Endothelial cell (in vitro differentiated cells): ENCODE results near the gene FAM89B. TPM values are rescaled to one million over a fixed set of nuclear protein-coding genes. Genes with fewer than 3 reads are reported as not detected.

ENCODE experiments used
- DNase-seq: peaks from one replicate; pipeline ENCODE4 v3.0.0; 2021; ENCODE audit warnings: low spot score
- H3K27ac Mint-ChIP-seq: one replicate; pipeline ENCODE4 v1.8.0; 2021; ENCODE audit warnings: mixed read lengths, inconsistent platforms; ENCODE audit not compliant: unreplicated experiment
- H3K27me3 Mint-ChIP-seq: one replicate; pipeline ENCODE4 v1.8.0; 2021; ENCODE audit warnings: mild to moderate bottlenecking, moderate library complexity, mixed read lengths, inconsistent platforms; ENCODE audit not compliant: unreplicated experiment
- H3K36me3 Mint-ChIP-seq: one replicate; pipeline ENCODE4 v1.8.0; 2021; ENCODE audit warnings: mild to moderate bottlenecking, low read depth, mixed read lengths, inconsistent platforms; ENCODE audit not compliant: unreplicated experiment
- H3K4me1 Mint-ChIP-seq: one replicate; pipeline ENCODE4 v1.8.0; 2021; ENCODE audit warnings: mild to moderate bottlenecking, mixed read lengths, inconsistent platforms; ENCODE audit not compliant: unreplicated experiment
- H3K4me3 Mint-ChIP-seq: one replicate; pipeline ENCODE4 v1.8.0; 2021; ENCODE audit warnings: mild to moderate bottlenecking, mixed read lengths, inconsistent platforms; ENCODE audit not compliant: unreplicated experiment
- H3K9me3 Mint-ChIP-seq: one replicate; pipeline ENCODE4 v1.8.0; 2021; ENCODE audit warnings: mixed read lengths, inconsistent platforms; ENCODE audit not compliant: unreplicated experiment
- total RNA-seq: library from RNA; stranded (reverse); fragmentation: NEBNext Ultra II Directional; extraction: Animal tissue kit (Norgen Biotek cat#: 25700); gene quantifications from one replicate; pipeline ENCODE4 v1.2.1, GENCODE V29; 2021; ENCODE audit not compliant: unreplicated experiment
- TF ChIP-seq, protein P1 (sequence below): fragments of 200-600 bp; sonication (generic); IDR thresholded peaks from one replicate; pipeline ENCODE4 v1.5.0; 2021; ENCODE audit warnings: antibody characterized with exemption; ENCODE audit not compliant: unreplicated experiment

Gene FAM89B
- total RNA-seq, 1 donor from 2014 or later: 44.7 TPM

DNA sequence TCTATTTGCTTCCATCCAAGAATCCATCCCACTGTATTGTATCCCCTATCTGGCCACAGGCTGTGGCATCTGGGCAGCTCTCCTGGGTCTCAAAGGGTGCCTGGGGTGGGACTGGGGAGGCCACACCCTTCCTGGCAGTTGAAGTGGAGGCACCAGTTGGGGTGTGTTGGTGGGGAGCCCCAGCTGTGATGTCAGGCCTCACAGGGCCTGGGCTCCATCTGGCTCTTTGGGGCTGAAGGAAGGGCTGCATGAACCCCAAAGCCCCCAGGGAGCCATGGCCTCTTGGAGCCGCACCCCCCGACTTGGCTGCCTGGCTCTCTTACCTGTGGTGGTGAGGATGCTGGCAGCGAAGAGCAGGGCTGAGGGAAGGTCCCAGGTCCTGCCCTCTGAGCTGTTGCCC, 22.8 kb downstream of the FAM89B start:
- peaks cover 18% of the 10 kb centered on the region for H3K36me3 Mint-ChIP-seq
- TF ChIP-seq, protein P1, sequence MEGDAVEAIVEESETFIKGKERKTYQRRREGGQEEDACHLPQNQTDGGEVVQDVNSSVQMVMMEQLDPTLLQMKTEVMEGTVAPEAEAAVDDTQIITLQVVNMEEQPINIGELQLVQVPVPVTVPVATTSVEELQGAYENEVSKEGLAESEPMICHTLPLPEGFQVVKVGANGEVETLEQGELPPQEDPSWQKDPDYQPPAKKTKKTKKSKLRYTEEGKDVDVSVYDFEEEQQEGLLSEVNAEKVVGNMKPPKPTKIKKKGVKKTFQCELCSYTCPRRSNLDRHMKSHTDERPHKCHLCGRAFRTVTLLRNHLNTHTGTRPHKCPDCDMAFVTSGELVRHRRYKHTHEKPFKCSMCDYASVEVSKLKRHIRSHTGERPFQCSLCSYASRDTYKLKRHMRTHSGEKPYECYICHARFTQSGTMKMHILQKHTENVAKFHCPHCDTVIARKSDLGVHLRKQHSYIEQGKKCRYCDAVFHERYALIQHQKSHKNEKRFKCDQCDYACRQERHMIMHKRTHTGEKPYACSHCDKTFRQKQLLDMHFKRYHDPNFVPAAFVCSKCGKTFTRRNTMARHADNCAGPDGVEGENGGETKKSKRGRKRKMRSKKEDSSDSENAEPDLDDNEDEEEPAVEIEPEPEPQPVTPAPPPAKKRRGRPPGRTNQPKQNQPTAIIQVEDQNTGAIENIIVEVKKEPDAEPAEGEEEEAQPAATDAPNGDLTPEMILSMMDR: no peak
- H3K27me3 Mint-ChIP-seq: peaks cover 37% of the 10 kb centered on the region
- peaks cover 4% of the 10 kb centered on the region for H3K4me1 Mint-ChIP-seq
- no peaks in the 10 kb centered on the region for H3K9me3 Mint-ChIP-seq
- no peak overlapping the region for H3K27ac Mint-ChIP-seq
- no peak for DNase-seq
- H3K4me3 Mint-ChIP-seq: no peak overlapping the region

DNA sequence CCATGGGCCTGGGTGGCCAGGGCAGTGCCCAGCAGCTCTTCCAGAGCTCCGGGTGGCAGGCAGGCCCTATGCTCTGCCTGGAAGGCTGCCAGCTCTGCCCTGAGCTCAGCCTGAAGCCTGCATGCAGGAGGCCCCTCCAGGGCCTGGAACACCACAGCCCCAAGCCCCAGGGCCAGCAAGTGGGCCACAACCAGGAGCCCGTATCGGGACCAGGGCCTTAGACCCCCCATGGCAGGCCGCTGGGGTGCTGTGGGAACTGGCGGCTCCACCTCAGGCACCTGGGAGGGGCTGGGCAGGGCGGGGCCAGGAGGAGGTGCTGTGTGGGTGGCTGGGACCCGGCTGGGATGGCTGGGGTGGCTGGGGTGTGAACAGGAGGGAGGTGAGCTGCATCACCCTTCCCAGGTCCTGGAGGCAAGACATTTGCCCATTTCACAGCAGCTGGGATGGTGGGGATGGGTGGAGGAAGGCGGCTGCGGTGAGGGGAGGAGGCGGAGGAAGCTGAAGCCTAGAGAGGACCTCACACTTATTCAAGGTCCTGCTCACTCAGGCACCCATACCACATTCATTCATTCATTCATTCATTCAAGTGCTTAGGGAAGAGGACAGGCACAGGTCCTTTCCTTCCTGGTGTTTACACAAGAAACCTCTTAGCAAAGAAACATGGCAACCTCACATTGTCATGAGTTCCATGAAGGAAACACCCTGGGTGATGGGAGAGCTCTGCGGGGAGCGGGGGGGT, 23.4 kb downstream of the FAM89B start, which contains the start of gene KCNK7:
Gene KCNK7, minus strand, starts transcription at position 258 of the 739 bp plus-strand sequence. Its CDS starts 28 bp downstream, at position 230.
- Mint-ChIP-seq H3K27ac (peak within 1 kb of the TSS; percentile 22), H3K4me1 (peaks cover 4% of the 10 kb centered on the region), H3K36me3 (peaks cover 16% of the 10 kb centered on the region), H3K27me3 (peaks cover 31% of the 10 kb centered on the region), H3K9me3 (no peaks in the 10 kb centered on the region), H3K4me3 (peak within 1 kb of the TSS; percentile 38)
- TF ChIP-seq, protein P1: no peak
- DNase-seq: no peak

DNA sequence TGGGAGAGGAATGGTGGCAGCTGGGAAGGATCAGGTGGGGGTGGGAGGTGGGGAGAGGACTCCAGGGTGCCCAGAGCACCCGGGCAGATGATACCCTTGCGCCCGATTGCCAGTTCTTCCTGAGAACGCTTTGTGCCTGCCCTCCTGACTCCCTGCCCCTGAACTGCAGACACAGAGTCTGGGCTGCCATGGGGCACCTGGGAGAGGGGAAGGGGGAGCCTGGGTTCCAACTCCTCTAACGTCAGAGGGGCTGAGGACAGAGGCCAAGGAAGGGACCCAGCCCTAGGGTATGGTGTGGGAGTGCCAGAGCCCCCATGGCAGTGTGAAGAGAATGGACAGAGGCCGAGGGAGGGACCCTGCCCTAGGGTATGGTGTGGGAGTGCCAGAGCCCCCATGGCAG, 24.2 kb downstream of the FAM89B start:
- H3K27me3 Mint-ChIP-seq: peaks cover 35% of the 10 kb centered on the region
- no peaks in the 10 kb centered on the region for H3K9me3 Mint-ChIP-seq
- TF ChIP-seq, protein P1: no peak
- H3K4me3 Mint-ChIP-seq: no peak overlapping the region
- peaks cover 23% of the 10 kb centered on the region for H3K36me3 Mint-ChIP-seq
- no peak overlapping the region for H3K27ac Mint-ChIP-seq
- peaks cover 4% of the 10 kb centered on the region for H3K4me1 Mint-ChIP-seq
- DNase-seq: no peak

DNA sequence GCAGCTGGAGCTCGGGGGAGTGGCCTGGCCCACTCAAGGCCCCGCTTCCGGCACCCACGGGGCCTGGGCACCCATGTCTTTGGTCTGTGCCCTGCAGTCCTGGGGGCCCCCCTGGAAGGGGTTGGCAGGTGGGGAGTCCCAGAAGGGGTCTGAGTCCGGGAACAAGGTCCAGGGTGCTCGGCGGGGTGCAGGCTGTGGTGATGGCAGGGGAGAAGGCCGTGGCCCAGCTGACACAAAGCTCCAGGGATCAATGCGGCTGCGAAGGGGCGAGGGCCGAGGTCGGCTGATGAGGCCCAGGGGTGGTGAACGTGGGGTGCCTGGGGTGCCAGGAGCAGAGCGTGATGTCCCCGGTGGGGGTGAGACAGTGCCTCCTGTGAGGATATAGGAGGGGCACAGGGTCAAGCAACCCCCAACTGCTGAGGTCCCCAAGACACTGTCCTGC, 25.9 kb downstream of the FAM89B start:
- H3K4me3 Mint-ChIP-seq: no peak overlapping the region
- H3K27me3 Mint-ChIP-seq: peaks cover 33% of the 10 kb centered on the region
- TF ChIP-seq, protein P1: no peak
- H3K36me3 Mint-ChIP-seq: peaks cover 28% of the 10 kb centered on the region
- no peaks in the 10 kb centered on the region for H3K9me3 Mint-ChIP-seq
- H3K4me1 Mint-ChIP-seq: peaks cover 4% of the 10 kb centered on the region
- no peak overlapping the region for H3K27ac Mint-ChIP-seq
- no peak for DNase-seq
